ENCODE data around the gene RNLS.
"Not testable (repeated sequence)": the region's sequence is repeated elsewhere in the genome, so short reads cannot be mapped to it uniquely, and the experiment has no call there.

Gene RNLS

DNA sequence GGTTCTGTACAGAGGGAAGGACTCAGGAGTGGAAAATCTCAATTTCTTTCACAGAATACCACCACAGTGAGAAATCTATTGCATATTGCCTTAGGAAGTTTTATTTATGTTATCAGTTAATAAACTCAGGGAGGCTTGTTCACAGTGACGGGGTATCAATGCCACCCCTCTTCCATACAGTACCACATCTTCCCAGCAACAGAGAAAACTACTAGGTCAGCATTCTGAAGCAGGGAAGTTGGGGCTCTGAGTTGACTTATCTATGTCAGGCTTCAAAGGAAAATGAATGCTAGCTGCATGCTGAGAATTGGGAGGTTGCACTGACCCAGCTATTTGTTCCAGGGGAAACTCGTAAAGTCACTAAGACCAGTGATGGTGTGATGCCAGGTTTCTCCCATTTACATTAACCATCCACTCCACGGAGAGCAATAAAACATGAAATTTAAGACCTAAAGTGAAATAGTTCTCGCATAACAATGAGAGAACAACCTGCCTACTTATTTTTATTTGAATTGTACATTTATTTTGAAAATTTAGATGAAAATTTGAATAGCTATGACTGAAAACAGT is 266.7 kb downstream of the RNLS start:
- Histone ChIP-seq H3K4me1 (ENCODE audit: control insufficient read depth, insufficient read depth, low read length) (no peaks in the 10 kb centered on the region), H3K36me3 (ENCODE audit: control insufficient read depth, insufficient read depth, low read length) (no peaks in the 10 kb centered on the region), H3K27ac (ENCODE audit: low read depth, low read length) (no peak overlapping the region), H3K9ac (ENCODE audit: low read depth, low read length) (no peak overlapping the region), H3K9me3 (ENCODE audit: control insufficient read depth, insufficient read depth, low read length) (peaks cover 15% of the 10 kb centered on the region), H3K27me3 (ENCODE audit: control insufficient read depth, insufficient read depth, low read length) (no peaks in the 10 kb centered on the region), H3K4me3 (ENCODE audit: low read depth, low read length) (no peak overlapping the region)

DNA sequence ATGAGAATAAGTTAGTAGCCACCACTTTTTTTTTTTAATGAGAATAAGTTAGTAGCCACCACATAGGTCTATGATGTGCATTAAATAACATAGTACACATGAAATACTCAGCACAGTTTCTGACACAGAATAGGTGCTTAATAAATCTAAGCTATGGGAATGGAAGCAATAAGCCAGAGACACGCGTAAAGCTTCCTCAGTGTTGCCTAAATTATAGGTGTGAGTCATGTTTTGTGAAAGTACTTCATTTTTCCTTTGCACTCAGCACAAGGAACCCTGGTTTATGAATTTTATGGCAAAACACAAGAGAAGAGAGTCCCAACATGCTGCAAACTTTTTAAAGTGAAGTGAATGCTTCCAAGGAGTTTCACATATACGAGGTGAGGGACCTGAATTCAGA is 267.4 kb downstream of the RNLS start:
- H3K4me3 ChIP-seq (ENCODE audit: low read depth, low read length) = no peak overlapping the region
- H3K27me3 ChIP-seq (ENCODE audit: control insufficient read depth, insufficient read depth, low read length) = no peaks in the 10 kb centered on the region
- H3K27ac ChIP-seq (ENCODE audit: low read depth, low read length) = no peak overlapping the region
- H3K36me3 ChIP-seq (ENCODE audit: control insufficient read depth, insufficient read depth, low read length) = no peaks in the 10 kb centered on the region
- H3K4me1 ChIP-seq (ENCODE audit: control insufficient read depth, insufficient read depth, low read length) = no peaks in the 10 kb centered on the region
- no peak overlapping the region for H3K9ac ChIP-seq (ENCODE audit: low read depth, low read length)
- peaks cover 15% of the 10 kb centered on the region for H3K9me3 ChIP-seq (ENCODE audit: control insufficient read depth, insufficient read depth, low read length)

DNA sequence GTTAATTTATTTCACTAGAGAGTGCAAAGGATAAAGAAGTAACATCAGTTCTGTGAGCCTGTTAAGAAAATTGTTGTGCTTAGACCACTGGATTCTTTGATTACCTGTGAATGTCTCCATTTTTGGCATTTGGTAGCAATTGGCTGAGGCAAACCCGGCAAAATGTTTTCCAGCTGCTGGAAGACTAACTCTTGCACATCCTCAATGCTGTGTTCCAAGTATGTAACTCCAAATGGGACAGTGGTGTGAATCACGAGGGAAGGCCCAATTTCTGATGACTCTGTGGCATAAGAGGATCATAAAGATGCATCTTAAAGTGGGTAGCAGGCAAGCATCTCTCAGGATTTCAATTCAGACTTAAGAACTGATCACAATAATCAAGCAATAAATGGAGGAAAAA is 268.8 kb downstream of the RNLS start:
- H3K9ac ChIP-seq (ENCODE audit: low read depth, low read length) = no peak overlapping the region
- no peak overlapping the region for H3K4me3 ChIP-seq (ENCODE audit: low read depth, low read length)
- H3K9me3 ChIP-seq (ENCODE audit: control insufficient read depth, insufficient read depth, low read length) = peaks cover 5% of the 10 kb centered on the region; the same call in 1 of the 2 replicates
- no peak overlapping the region for H3K27ac ChIP-seq (ENCODE audit: low read depth, low read length)
- no peaks in the 10 kb centered on the region for H3K27me3 ChIP-seq (ENCODE audit: control insufficient read depth, insufficient read depth, low read length)
- H3K4me1 ChIP-seq (ENCODE audit: control insufficient read depth, insufficient read depth, low read length) = no peaks in the 10 kb centered on the region
- no peaks in the 10 kb centered on the region for H3K36me3 ChIP-seq (ENCODE audit: control insufficient read depth, insufficient read depth, low read length)

DNA sequence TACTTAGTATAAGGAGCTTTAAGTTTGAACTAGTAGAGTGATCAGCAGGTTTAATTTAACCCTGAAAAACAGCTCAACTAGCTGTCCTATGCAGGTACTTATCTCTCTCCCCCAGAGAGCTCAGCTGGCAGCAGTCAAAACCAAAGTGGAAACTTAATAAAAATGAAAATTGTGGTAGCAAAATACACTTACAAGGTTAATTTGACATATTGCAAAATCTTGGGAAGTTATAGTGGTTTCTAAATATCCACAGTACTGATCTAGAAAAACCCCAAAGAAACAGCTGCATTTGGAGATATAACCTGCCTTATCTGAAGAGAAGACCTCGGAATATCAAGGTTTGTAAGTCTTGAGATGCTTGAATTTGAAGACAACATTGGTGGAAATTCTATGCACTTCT is 269.2 kb downstream of the RNLS start:
- no peak overlapping the region for H3K9ac ChIP-seq (ENCODE audit: low read depth, low read length)
- H3K27me3 ChIP-seq (ENCODE audit: control insufficient read depth, insufficient read depth, low read length) = no peaks in the 10 kb centered on the region
- no peak overlapping the region for H3K4me3 ChIP-seq (ENCODE audit: low read depth, low read length)
- no peak overlapping the region for H3K27ac ChIP-seq (ENCODE audit: low read depth, low read length)
- no peaks in the 10 kb centered on the region for H3K4me1 ChIP-seq (ENCODE audit: control insufficient read depth, insufficient read depth, low read length)
- H3K36me3 ChIP-seq (ENCODE audit: control insufficient read depth, insufficient read depth, low read length) = no peaks in the 10 kb centered on the region
- peaks cover under 1% of the 10 kb centered on the region; the same call in 1 of the 2 replicates for H3K9me3 ChIP-seq (ENCODE audit: control insufficient read depth, insufficient read depth, low read length)

DNA sequence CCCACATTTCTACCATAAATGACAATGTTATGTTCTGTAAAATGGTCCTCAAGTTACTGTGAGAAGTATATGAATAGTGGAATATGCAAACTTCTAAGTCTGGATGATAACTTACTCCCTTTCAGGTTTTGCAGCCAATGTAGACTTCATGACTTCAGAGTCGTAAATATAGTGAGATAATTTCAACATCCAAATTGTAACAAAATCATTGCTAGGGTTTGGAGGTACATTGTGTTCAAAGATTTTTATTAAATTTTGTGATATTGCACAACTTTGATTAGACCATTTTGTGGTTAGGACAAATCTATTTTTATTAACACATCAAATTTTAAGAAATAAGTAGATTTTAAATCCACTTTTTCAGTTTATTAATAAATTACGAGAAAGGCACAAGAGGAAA is 270.3 kb downstream of the RNLS start:
- no peaks in the 10 kb centered on the region for H3K36me3 ChIP-seq (ENCODE audit: control insufficient read depth, insufficient read depth, low read length)
- no peak overlapping the region for H3K9ac ChIP-seq (ENCODE audit: low read depth, low read length)
- no peak overlapping the region for H3K4me3 ChIP-seq (ENCODE audit: low read depth, low read length)
- no peak overlapping the region for H3K27ac ChIP-seq (ENCODE audit: low read depth, low read length)
- H3K9me3 ChIP-seq (ENCODE audit: control insufficient read depth, insufficient read depth, low read length) = no peaks in the 10 kb centered on the region
- H3K27me3 ChIP-seq (ENCODE audit: control insufficient read depth, insufficient read depth, low read length) = no peaks in the 10 kb centered on the region
- no peaks in the 10 kb centered on the region for H3K4me1 ChIP-seq (ENCODE audit: control insufficient read depth, insufficient read depth, low read length)

DNA sequence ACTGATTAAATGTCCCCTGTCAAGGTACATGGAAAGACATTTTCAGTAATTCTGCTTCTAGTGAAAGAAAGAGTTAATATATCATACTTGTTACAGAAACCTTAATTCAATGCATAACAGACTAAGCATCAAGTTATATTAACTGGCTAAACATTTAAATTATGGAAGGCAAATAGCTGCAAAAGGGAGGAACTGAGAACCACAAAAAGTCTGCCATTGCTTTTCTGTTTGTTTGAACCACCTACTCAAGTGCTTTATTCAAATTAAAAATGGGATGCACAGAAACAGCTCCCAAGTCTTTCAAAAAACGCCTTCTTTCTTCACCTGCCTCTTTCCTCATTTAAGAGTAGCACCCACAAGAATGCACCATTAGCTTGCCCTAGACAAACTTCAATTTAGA is 271.9 kb downstream of the RNLS start:
- H3K27ac ChIP-seq (ENCODE audit: low read depth, low read length) = no peak overlapping the region
- no peaks in the 10 kb centered on the region for H3K4me1 ChIP-seq (ENCODE audit: control insufficient read depth, insufficient read depth, low read length)
- H3K27me3 ChIP-seq (ENCODE audit: control insufficient read depth, insufficient read depth, low read length) = no peaks in the 10 kb centered on the region
- H3K9me3 ChIP-seq (ENCODE audit: control insufficient read depth, insufficient read depth, low read length) = no peaks in the 10 kb centered on the region
- H3K4me3 ChIP-seq (ENCODE audit: low read depth, low read length) = no peak overlapping the region
- no peak overlapping the region for H3K9ac ChIP-seq (ENCODE audit: low read depth, low read length)
- no peaks in the 10 kb centered on the region for H3K36me3 ChIP-seq (ENCODE audit: control insufficient read depth, insufficient read depth, low read length)

DNA sequence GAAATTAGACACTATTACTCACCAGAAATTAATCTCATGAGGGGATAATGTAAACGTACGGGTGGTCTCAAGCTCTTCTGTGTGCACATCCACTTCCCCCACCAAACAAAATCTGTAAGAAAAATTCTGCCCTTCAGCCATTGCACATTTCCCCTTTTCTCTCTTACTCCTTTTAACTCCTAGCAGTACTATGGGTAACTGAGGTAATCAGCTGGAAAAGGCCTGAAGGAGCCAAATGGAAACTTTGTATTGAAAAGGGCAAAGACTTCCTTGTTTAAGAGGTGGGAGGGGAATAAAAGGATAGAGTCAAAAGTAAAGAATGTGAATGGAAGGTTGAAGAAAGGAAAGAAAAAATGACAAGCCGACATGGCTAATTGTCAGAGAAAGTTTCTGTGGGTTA is 273.8 kb downstream of the RNLS start:
- no peak overlapping the region for H3K4me3 ChIP-seq (ENCODE audit: low read depth, low read length)
- H3K27me3 ChIP-seq (ENCODE audit: control insufficient read depth, insufficient read depth, low read length) = no peaks in the 10 kb centered on the region
- no peaks in the 10 kb centered on the region for H3K36me3 ChIP-seq (ENCODE audit: control insufficient read depth, insufficient read depth, low read length)
- no peaks in the 10 kb centered on the region for H3K4me1 ChIP-seq (ENCODE audit: control insufficient read depth, insufficient read depth, low read length)
- no peak overlapping the region for H3K27ac ChIP-seq (ENCODE audit: low read depth, low read length)
- no peak overlapping the region for H3K9ac ChIP-seq (ENCODE audit: low read depth, low read length)
- no peaks in the 10 kb centered on the region for H3K9me3 ChIP-seq (ENCODE audit: control insufficient read depth, insufficient read depth, low read length)

DNA sequence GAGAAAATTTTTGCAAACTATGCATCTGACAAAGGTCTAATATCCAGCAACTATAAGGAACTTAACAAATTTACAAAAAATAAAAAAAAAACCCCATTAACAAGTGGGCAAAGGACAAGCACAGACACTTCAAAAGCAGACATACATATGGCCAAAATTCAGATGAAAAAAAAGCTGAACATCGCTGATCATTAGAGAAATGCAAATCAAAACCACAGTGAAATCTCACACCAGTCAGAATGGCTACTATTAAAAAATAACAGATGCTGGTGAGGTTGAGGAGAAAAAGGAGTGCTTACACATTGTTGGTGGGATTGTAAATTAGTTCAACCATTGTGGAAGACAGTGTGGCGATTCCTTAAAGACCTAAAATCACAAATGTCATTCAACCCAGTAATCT is 274.8 kb downstream of the RNLS start:
- H3K27me3 ChIP-seq (ENCODE audit: control insufficient read depth, insufficient read depth, low read length); H3K9ac ChIP-seq (ENCODE audit: low read depth, low read length); H3K4me1 ChIP-seq (ENCODE audit: control insufficient read depth, insufficient read depth, low read length); H3K9me3 ChIP-seq (ENCODE audit: control insufficient read depth, insufficient read depth, low read length); H3K4me3 ChIP-seq (ENCODE audit: low read depth, low read length); H3K27ac ChIP-seq (ENCODE audit: low read depth, low read length); H3K36me3 ChIP-seq (ENCODE audit: control insufficient read depth, insufficient read depth, low read length): not testable (repeated sequence)

DNA sequence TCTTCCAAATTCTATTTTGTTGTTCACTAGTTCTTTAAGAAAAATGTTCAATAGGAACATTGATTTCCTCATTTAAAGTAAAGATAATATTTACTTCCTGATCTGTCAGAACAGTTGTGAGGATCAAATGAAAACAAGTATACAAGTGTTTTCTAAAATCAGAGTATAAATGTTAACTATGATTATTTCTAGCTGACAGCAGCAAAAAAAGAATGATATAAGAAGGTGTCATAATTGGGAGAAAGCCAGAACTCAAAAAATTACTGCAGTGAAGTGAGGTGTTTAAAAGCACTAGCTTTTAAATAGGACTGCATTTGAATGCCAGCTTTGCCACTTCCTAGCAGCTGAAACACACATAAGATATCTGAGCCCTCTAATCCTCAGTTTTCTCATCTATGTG is 283.3 kb downstream of the RNLS start:
- Histone ChIP-seq H3K9me3 (ENCODE audit: control insufficient read depth, insufficient read depth, low read length) (no peaks in the 10 kb centered on the region), H3K36me3 (ENCODE audit: control insufficient read depth, insufficient read depth, low read length) (no peaks in the 10 kb centered on the region), H3K27ac (ENCODE audit: low read depth, low read length) (no peak overlapping the region), H3K4me1 (ENCODE audit: control insufficient read depth, insufficient read depth, low read length) (no peaks in the 10 kb centered on the region), H3K9ac (ENCODE audit: low read depth, low read length) (no peak overlapping the region), H3K4me3 (ENCODE audit: low read depth, low read length) (no peak overlapping the region), H3K27me3 (ENCODE audit: control insufficient read depth, insufficient read depth, low read length) (no peaks in the 10 kb centered on the region)

DNA sequence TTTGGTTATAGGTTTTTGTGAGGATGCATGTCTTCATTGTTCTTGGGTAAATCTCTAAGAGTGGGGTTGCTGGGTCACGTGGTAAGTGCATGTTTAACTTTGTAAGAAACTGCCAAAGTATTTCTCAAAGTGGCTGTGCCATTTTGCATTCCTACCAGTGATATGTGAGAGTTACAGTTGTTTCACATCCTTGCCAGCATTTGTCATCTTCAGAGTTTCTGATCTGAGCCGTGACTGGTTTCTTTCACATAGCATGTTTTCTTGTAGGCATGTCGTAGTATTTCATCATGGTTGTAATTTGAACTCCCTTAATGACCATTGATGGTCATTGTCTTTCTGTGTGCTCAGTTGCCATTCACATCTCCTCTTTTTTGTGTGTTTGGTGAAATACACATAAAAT is 286.0 kb downstream of the RNLS start:
- Histone ChIP-seq H3K9ac (ENCODE audit: low read depth, low read length) (no peak overlapping the region), H3K4me3 (ENCODE audit: low read depth, low read length) (no peak overlapping the region), H3K27ac (ENCODE audit: low read depth, low read length) (no peak overlapping the region), H3K36me3 (ENCODE audit: control insufficient read depth, insufficient read depth, low read length) (no peaks in the 10 kb centered on the region), H3K27me3 (ENCODE audit: control insufficient read depth, insufficient read depth, low read length) (no peaks in the 10 kb centered on the region), H3K9me3 (ENCODE audit: control insufficient read depth, insufficient read depth, low read length) (no peaks in the 10 kb centered on the region), H3K4me1 (ENCODE audit: control insufficient read depth, insufficient read depth, low read length) (no peaks in the 10 kb centered on the region)

DNA sequence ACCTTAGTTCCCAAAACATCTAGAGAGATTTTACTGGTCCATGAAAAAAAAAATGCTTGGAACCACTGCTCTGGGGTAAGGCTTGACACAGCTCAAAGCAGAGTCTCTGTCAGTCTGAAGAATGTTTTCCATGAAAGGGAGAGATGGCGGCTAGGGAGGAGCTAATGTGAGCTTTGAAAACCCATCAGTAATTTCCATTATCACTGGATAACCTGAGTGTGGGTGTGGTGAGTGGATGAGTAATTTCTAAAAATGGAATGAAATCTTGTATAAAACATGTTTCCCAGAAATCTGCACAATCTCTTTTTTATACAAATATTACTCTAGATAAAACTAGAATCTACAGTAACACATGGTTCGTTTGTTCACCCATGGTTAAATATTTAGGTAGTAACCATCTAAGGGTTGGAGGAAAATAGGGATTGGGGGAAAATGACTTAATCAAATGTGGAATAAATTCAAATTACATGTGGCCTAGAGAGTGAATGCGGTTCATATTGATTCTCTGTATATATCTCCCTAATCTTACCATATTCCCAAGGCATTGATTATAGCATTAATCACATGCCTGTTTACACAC is 289.4 kb downstream of the RNLS start:
- Histone ChIP-seq H3K4me3 (ENCODE audit: low read depth, low read length) (no peak overlapping the region), H3K27me3 (ENCODE audit: control insufficient read depth, insufficient read depth, low read length) (no peaks in the 10 kb centered on the region), H3K27ac (ENCODE audit: low read depth, low read length) (no peak overlapping the region), H3K4me1 (ENCODE audit: control insufficient read depth, insufficient read depth, low read length) (no peaks in the 10 kb centered on the region), H3K9me3 (ENCODE audit: control insufficient read depth, insufficient read depth, low read length) (no peaks in the 10 kb centered on the region), H3K9ac (ENCODE audit: low read depth, low read length) (no peak overlapping the region), H3K36me3 (ENCODE audit: control insufficient read depth, insufficient read depth, low read length) (no peaks in the 10 kb centered on the region)

Data from HUES48 (cell line).